Posterior cingulate gyrus (tissue), 11 donors: ENCODE data around the gene TTC28.
"Not testable (repeated sequence)": the region's sequence is repeated elsewhere in the genome, so short reads cannot be mapped to it uniquely, and the experiment has no call there.

ENCODE experiments used
- DNase-seq, 10 donors: peaks; one replicate each; pipeline versions ENCODE4 v3.0.0 to v3.0.0-alpha.2; 2020 to 2021; ENCODE audit warnings: mixed read lengths in 3 of 10
- intact Hi-C: fragments of 100-400 bp; cut with DNase I; formaldehyde crosslinking; loops from one replicate; pipeline ENCODE4 v1.15.1; 2023

TTC28 gene

DNA sequence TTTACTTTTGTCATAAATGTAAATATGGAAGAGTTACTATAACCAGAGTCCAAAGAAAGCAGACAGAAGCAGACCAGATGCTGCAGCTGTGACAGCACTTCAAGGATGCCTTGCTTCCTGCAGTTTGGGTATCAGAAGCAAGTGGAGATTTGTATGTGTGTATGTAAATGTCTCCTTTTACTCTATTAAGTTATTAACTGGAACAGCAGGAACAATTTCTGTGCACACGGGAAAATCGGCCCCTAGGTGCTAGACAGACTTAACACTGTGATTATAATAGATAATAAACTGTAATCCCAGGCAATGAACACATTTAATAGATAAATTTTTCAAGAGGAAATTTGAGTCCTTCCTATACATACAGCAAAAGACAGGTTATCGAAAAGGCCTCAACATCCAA lies 582.0 kb downstream of the TTC28 start:
- intact Hi-C loops, result no loop called here
- DNase-seq, result no peak

- intact Hi-C loops, result no loop called here
- DNase-seq, result no peak
Observed at GRCh38 chr22:28096161-28096560, 583.5 kb downstream of the TTC28 start.

GRCh38 chr22:28095316-28096095 lies 584.1 kb downstream of the TTC28 start:
- no peak for DNase-seq

GRCh38 chr22:28094771-28095170 lies 584.9 kb downstream of the TTC28 start:
- DNase-seq, result no peak
- intact Hi-C loops, result no loop called here

More at GRCh38 chr22:28095316-28096095, 584.1 kb downstream of the TTC28 start:
- intact Hi-C loops, result no loop called here

DNA sequence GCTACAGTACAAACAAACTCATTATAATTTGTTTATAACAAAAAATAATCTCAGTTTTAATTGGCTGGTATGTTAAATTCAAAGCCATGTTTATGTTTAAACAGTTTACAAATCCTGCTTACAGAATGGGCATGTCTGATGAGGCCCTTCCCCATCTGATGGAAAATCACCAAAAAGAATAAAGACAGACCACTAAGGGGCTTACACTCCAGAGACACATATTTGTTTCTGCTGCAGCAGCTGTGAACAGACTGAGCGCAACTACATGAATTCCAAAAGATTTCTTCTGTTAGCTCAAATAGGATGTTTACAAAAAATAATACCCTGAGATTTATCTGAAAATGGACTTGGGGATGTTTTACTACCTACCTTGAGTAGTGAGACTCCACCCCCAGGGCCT lies 585.9 kb downstream of the TTC28 start:
- intact Hi-C loops, result no loop called here
- DNase-seq, result no peak

DNA sequence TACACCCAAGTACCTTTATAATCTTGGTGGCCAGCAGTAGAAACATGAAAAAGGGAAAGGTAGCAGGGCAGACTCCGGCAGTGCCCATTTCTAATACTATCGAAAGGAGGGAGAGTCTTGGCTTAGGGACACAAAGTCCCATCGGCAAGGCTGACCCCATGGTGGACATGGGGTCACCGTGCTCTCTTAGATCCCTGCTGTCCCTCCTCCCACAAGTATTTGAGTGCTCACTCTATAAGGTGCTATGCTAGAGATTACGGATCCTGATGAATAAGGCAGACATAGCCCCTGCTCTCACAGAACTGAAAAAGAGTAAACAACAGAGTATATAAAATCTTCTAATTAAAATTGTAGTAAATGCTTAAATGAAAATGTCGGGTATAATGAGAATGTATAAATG lies 588.2 kb downstream of the TTC28 start:
- intact Hi-C loops, result no loop called here
- no peak for DNase-seq

DNA sequence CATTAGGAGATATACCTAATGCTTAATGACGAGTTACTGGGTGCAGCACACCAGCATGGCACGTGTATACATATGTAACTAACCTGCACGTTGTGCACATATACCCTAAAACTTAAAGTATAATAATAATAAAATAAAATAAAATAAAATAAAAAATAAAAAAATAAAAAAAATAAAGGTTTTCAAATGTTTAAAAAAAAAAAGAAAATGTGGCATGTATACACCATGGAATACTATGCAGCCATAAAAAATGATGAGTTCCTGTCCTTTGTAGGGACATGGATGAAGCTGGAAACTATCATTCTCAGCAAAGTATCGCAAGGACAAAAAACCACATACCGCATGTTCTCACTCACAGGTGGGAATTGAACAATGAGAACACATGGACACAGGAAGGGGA lies 590.1 kb downstream of the TTC28 start:
- DNase-seq, intact Hi-C loops: not testable (repeated sequence)

GRCh38 chr22:28077166-28077565 lies 602.5 kb downstream of the TTC28 start:
- DNase-seq, result no peak
- intact Hi-C loops, result no loop called here

DNA sequence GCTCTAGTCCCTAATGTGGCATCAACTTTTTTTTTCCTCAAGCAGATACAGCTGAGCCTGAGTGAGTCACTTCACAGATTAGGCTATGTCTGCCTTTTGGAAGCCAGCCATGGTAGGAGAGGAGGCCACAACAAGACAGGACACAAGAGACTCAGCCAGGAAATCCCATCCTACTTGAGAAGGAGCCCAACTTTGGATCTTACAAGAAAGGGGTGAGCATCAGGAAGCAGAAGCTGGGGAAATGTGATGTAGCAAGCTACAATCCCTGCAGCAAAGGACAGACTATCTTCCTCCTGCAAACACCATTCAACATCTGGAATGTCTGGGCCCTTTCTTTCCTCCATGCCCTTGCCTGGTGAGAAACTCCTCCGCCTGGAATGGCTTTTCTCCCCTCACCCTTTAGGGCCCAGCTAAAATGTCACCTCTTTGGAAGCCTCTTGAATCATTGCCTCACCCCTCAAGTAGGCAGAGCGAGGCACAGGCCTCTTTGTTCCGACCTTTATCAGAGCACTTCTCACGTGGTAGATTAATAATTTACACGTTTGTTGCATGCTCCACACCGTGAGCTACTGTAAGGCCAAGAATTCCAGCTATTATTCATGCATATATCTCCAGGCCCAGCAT lies 604.2 kb downstream of the TTC28 start:
- no peak for DNase-seq
- intact Hi-C loops, result no loop called here

- no peak for DNase-seq
- intact Hi-C loops, result no loop called here
Observed at GRCh38 chr22:28074526-28074925, 605.1 kb downstream of the TTC28 start.

DNA sequence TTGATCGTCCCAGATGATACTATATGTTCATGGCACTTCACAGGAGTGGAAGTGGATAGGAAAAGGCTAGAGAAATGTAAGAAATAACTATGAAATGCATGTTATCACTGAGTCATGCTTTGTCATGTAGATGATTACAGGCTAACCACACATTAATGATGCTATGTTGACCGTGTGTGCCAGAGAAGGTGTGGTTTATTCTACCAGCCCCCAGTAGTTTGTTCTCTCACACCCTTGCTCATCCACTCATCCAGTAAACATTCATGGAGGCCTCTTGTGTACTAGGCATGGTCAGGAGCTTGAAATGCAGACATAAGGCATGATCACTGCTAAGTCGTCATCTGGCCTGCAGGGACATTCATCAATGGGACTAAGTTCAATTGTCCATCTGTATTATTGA lies 607.6 kb downstream of the TTC28 start:
- DNase-seq, result no peak
- intact Hi-C loops, result no loop called here

DNA sequence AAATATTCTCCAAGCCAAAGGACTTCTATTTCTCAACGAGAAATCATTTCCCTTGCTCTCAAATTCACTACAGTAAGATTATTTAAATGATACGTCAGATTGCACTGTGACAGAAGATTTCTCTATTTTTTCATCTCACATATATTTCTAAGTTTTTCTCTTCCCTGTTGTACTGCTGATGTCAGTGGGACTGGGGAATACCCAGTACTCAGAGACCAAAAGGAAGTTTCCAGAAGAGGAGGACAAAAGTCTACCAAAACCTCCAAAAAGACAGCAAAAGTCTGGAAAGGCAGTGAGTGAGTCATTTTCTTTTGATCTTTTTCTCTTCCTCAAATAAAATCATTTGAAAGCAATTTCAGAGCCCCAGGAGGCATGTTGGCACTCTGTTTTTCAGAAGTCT lies 610.8 kb downstream of the TTC28 start:
- DNase-seq, result no peak
- intact Hi-C loops, result no loop called here

DNA sequence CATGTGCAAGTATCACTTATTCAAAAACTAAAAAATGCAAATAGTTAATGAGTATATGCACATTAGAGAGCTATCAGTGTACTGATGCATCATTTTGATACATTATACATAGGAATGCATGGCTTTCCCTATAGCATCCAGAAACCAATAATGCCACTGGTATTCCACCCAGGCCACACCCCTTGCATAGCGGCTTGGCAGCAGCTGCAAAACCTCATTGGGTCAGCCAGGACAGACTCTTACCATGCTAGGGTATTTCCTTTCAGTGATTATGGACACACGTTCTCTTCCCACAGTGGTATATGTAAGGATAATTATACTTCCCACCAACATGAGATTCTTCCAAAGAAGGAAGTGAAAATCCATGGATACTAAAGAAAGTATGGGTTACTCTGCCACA lies 614.7 kb downstream of the TTC28 start:
- no peak for DNase-seq
- intact Hi-C loops, result no loop called here

DNA sequence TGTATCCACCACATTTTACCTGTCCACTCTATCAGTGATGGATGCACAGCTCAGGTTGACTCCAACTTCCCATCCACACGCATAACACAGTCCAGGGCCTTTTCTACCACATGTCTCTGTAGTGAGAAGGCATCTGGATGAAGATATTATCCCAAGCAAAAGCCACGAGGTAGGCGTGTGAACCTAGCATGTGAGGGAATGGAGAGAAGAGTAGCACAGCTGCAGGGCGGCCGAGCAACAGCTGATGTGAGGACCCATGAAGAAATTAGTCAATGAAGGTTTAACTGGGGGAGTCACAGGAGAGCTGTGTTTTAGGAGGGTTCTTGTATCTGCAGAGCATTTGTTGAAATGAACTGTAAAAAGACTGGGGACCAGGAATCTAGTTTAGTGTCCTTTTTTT lies 616.0 kb downstream of the TTC28 start:
- intact Hi-C loops, result no loop called here

DNA sequence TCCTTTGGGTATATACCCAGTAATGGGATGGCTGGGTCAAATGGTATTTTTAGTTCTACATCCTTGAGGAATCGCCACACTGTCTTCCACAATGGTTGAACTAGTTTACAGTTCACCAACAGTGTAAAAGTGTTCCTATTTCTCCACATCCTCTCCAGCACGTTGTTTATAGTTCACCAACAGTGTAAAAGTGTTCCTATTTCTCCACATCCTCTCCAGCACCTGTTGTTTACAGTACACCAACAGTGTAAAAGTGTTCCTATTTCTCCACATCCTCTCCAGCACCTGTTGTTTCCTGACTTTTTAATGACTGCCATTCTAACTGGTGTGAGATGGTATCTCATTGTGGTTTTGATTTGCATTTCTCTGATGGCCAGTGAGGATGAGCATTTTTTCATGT lies 619.0 kb downstream of the TTC28 start:
- intact Hi-C loops, result not testable (repeated sequence)

More for the DNA sequence above, 616.0 kb downstream of the TTC28 start:
- no peak for DNase-seq

DNA sequence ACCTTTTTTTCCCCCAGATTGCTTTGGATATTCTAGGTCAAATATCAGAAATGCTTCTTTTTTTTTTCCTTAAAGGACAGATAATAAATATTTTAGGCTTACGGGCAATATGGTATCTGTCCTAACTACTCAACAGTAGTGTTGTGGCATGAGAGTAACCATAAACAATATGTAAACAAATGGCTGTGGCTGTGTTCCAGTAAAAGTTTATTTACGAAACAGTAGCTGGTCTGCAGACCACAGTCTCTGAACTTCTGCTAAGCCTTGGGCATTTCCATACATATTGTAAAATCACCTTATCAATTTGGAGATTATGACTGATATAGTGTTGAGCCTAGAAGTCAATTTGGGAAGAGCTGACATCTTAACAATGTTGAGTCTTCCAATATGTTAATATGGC lies 621.6 kb downstream of the TTC28 start:
- intact Hi-C loops, result no loop called here

More for the DNA sequence above, 619.0 kb downstream of the TTC28 start:
- DNase-seq, result not testable (repeated sequence)

DNA sequence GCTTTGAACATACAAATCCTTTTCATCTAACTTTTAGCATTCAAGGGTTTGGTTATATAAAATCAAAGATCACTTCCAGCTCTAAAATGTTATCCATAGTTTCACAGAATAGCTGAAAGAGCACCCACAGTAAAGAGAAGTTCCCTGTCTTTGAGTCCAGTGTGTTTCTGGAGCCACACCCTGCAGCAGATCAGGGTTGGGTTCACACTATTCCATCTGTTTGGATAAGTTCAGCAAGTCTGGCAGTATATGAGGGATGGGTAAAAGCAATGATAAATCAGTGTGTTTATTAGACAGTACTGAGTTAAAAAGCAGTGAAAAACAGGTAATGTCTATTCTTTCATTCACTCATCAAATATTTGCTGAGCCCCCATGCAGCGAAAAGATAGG lies 624.8 kb downstream of the TTC28 start:
- intact Hi-C loops, result no loop called here
- no peak for DNase-seq

More for the DNA sequence above, 621.6 kb downstream of the TTC28 start:
- DNase-seq, result no peak

DNA sequence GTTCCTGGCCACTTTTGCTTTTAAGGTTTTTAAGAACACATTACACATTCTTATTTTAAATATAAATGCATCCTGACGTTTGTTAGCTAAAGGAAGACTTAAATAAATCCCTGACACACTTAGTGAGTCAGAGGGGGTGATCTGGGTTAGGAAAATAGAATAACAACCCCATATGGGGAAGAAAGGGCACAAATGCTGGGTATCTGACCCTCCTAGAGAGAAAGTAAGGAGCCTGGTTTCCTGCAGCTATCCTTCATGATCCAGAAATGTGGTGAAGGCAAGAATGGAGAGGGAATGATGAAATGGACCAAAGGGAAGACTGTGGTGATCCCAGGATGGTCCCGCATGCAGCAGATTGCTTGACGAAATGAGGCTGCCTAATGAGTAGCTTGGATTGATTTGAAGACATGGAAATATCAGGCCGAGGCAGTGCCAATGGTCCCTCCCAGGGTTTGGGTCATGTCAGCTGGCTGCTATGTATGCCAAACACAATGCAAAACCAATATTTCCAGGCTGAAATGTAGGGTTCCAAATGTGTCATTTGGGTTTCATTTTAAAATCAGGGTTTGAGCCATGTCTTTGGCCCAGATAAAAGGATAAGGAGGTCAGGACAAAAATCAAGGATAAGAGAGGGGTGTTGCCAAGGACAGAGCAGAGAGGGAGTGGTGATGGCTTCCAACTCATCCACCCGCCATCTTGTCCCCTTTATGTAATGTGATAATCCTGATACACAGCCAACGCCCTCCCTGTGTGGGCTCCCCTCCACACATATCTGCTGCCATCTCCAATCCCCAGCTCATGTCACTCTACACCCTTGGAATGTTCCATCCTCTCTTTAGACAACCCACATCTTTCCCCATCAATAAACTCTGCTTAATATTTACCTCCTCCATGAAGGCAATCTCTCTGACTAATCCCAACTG lies 625.5 kb downstream of the TTC28 start:
- intact Hi-C loops, result loop anchor here (2.0 kb wide), 1 partner anchor 389 kb away; no protein-coding TSS in a partner anchor
- DNase-seq, result peak in 1 of 10 donors; percentile 31

DNA sequence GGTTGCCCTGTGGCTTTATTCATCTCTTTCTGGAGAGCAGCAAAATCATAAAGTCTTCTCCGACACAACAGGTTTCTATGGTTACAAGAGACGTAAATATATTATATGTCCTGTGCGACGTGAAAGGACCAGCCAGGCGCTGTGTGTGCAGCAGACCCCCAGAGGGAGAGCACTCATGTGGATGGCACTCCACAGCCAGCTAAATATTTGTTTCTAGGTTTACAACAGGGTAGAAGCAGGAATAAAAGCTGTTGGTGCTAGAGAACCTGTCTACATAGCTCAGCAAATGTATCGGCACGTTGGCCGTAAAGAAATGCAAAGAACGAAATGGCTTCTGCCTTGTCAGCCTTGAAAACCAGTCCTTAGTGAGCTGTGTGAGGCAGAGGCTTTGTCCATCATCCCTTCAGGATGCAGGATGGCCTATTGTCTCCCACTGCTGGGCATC lies 626.8 kb downstream of the TTC28 start:
- intact Hi-C loops, result loop anchor here (2.0 kb wide), 1 partner anchor 390 kb away; no protein-coding TSS in a partner anchor
- DNase-seq, result peak in 1 of 10 donors; percentile 40

- DNase-seq, result peak; percentile 43 to 95 (median 74)
- intact Hi-C loops, result loop anchor here (1.0 to 2.0 kb wide), 3 partner anchors 31 to 542 kb away; no protein-coding TSS in a partner anchor
Observed at GRCh38 chr22:28051787-28052356, 627.8 kb downstream of the TTC28 start.
